Upper lobe of left lung (tissue), 4 donors: Measurements from ENCODE around the gene TTLL6.

Experiments
- EP300 ChIP-seq, 4 donors: sonication (generic); formaldehyde crosslinking; IDR thresholded peaks; one replicate each; pipeline ENCODE4 v1.5.1; 2017; ENCODE audit warnings: antibody characterized with exemption in 4 of 4, control low read depth in 2 of 4
- TF ChIP-seq, protein P1 (sequence below), 6 experiments: fragments of 450-650 bp in 4 of 6; fragments of 200-600 bp in 2 of 6; sonication (generic) in 2 of 6; IDR thresholded peaks; one replicate each; pipeline ENCODE4 v1.5.1; 2016 to 2019; ENCODE audit warnings: antibody characterized with exemption in 6 of 6

DNA sequence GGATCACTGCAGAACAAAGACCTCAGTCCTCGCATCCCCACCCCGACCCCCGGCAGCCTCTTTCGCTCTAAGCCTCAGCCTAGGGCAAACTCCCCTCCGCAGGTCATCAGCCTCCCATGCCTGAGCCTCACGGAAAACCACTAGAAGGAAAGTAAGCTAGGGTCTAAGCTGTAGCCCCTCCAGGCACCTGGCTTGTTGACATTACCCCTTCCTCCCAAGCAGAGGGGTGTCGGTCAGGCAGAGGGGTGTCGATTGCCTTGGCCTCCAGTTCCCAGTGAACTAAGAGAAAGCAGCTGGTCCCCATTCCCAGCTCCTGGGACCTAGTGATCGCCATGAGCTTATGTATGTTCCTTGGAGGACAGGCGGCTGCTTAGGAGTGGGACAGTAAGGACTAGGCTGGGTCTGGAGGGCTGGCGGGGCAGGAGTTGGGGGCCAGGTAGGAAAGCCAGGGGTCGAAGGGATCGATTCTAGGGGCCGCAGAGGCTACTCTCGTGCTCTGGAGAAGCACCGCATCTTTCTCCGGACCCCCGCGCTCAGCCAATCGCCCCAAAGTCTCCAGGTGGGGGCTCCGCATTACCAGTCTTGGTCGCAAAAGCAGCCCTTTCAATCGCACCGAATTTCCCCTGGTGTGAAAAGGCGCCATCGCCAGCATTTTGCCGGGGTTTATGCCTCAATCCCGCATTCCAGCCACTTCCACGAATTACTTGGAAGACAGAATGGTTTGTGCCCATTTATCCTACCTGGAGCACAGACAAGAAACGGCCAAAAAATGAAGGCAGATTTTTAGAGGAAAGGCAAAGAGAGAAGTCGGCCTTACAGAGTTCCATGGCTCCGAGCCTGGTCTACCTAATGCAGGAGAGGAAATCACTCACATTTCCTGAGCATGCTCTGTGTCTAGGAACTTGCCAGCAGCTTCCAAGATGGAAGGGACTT, 67.1 kb downstream of the TTLL6 start:
- TF ChIP-seq, protein P1, sequence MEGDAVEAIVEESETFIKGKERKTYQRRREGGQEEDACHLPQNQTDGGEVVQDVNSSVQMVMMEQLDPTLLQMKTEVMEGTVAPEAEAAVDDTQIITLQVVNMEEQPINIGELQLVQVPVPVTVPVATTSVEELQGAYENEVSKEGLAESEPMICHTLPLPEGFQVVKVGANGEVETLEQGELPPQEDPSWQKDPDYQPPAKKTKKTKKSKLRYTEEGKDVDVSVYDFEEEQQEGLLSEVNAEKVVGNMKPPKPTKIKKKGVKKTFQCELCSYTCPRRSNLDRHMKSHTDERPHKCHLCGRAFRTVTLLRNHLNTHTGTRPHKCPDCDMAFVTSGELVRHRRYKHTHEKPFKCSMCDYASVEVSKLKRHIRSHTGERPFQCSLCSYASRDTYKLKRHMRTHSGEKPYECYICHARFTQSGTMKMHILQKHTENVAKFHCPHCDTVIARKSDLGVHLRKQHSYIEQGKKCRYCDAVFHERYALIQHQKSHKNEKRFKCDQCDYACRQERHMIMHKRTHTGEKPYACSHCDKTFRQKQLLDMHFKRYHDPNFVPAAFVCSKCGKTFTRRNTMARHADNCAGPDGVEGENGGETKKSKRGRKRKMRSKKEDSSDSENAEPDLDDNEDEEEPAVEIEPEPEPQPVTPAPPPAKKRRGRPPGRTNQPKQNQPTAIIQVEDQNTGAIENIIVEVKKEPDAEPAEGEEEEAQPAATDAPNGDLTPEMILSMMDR (IDR thresholded peaks at IDR 0.05) = no peak
- no peak for TF ChIP-seq EP300 (IDR thresholded peaks at IDR 0.05)
